ENCODE data around the gene COL25A1. TPM values are rescaled to one million over a fixed set of nuclear protein-coding genes. Genes with fewer than 3 reads are reported as not detected.

COL25A1 gene
- total RNA-seq, 1 donor from 2014 or later, result 2.5 TPM

DNA sequence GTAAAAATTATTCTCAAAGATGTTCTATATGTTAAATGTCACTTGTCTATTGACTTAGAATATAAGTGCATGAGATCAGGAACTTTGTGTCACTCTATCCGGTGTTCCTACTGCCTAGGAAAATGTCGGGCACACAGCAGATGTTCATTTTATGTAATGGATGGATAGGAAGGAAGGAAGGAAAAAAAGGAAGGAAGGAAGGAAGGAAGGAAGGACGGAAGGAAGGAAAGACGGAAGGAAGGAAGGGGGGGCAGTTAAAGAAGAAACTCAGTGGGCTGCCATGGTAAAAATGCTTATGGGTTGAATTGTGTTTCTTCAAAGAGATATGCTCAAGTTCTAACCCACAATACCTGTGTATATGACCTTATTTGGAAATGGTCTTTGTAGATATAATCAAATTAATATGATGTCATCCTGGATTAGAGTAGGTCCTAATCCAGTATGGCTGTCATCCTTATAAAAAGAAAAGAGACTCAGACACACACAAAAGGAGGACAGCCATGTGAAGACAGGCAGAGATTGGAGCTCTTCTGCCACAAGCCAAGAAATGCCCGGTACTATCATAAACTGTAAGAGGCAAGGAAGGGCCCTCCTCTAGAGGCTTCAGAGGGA lies 86.3 kb downstream of the COL25A1 start:
- ATAC-seq (no peak), DNase-seq (ENCODE audit: low spot score) (no peak)

DNA sequence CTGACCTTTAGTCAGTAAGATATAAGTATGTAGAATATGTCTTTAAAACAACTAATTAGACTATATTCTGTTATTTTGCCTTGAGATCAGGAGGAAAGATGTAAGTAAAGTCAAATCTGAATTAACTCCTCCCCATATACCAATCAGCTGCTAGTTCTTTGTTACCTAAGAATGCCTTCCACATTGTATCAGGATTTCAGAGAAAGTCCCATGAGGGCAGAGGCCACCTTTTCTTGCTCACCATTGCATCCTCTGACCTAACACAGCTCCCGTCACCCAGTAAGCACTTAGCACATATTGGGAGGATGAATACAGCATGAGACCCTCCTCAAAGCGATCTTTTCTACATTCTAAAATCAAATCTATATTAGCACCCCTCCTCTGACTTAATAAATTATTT lies 87.0 kb downstream of the COL25A1 start:
- no peak for ATAC-seq
- no peak for DNase-seq (ENCODE audit: low spot score)

GRCh38 chr4:109214622-109215301 lies 87.7 kb downstream of the COL25A1 start:
- ATAC-seq (no peak), DNase-seq (ENCODE audit: low spot score) (no peak)

DNA sequence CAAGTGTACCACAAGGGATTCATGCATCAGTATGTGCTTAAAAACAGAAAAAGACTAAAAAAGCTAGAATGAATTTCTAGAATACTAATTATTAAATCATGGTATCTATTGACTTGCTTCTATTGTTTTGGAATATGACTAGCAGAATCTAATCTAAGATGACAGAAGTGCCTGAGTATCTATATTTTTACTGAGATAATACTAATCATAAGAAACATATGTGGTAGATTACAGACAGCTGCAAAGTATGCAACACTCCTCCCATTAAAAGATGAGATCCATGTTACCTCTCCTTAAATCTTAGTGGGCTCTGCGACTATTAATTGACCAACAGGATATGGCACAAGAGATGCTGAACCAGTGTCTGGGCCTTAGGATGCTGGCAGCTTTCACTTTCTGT lies 89.4 kb downstream of the COL25A1 start:
- DNase-seq (ENCODE audit: low spot score), result no peak
- no peak for ATAC-seq

GRCh38 chr4:109211671-109212070 lies 90.8 kb downstream of the COL25A1 start:
- DNase-seq (ENCODE audit: low spot score) (no peak), ATAC-seq (no peak)

- no peak for DNase-seq (ENCODE audit: low spot score)
Observed at GRCh38 chr4:109209647-109210046, 92.8 kb downstream of the COL25A1 start.

DNA sequence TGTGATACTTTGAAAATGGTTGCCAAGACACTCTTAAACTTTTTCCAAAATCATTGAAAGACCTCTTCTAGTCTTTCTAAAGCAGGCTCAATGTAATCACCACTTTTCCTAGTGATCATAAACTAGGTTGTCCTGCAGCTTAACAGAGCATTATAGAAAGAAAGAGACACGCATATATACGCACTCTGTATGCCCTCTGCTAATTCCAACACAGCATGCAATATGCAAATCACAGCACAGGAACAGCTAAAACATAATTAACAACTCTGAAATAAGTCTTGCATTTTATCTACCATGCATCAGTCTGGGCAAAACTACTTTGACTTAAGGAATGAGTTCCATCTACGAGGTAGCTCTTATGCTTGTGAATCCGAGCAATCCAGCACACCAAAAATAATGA lies 94.6 kb downstream of the COL25A1 start:
- no peak for DNase-seq (ENCODE audit: low spot score)
- no peak for ATAC-seq

More at GRCh38 chr4:109209647-109210046, 92.8 kb downstream of the COL25A1 start:
- no peak for ATAC-seq

GRCh38 chr4:109207061-109207460 lies 95.4 kb downstream of the COL25A1 start:
- no peak for ATAC-seq

GRCh38 chr4:109206620-109207019 lies 95.8 kb downstream of the COL25A1 start:
- no peak for ATAC-seq
- no peak for DNase-seq (ENCODE audit: low spot score)

More at GRCh38 chr4:109207061-109207460, 95.4 kb downstream of the COL25A1 start:
- DNase-seq (ENCODE audit: low spot score), result no peak

DNA sequence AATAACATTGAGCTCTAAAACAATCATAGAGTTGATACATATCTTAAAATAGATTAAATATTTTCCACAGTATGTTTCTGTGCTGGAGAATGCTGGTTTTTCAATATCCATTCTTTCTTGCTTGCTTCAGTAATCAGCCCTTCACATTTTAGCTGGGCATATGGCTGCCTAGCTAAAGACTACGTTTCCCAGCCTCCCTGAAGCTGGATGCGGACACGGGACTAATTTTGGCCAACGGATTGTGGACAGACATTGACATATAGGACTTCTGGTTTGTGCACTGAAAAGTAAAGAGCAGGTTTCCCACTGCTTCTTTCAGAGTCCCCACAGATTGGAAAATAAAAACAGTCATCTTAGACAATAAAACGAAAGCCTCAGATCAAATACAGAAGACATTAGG lies 97.3 kb downstream of the COL25A1 start:
- DNase-seq (ENCODE audit: low spot score) (no peak), ATAC-seq (no peak)

GRCh38 chr4:109199585-109199984 lies 102.9 kb downstream of the COL25A1 start:
- DNase-seq (ENCODE audit: low spot score), result no peak
- no peak for ATAC-seq

GRCh38 chr4:109195646-109196045 lies 106.8 kb downstream of the COL25A1 start:
- no peak for DNase-seq (ENCODE audit: low spot score)
- no peak for ATAC-seq

DNA sequence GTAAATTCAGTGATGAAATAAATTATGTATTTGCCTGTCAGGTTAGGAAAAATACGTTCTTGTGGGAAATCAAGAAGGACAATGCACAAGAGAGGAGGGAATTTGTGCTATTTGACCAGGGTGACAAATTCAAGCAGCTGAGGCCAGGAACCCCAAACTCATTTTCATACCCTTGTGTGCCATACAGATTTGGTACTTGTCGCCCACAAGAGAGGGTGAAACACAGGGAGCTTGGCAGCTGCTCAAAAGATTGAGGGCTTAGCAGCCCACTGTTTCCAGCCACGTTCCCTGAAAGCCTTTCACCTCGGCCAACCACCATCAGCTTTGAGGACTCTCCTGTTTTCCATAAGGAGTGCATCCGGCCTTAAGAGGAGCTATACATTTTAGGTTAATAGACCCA lies 111.2 kb downstream of the COL25A1 start:
- DNase-seq (ENCODE audit: low spot score), result no peak
- ATAC-seq, result no peak

- DNase-seq (ENCODE audit: low spot score), result no peak
- ATAC-seq, result no peak
Observed at GRCh38 chr4:109186458-109186945, 116.0 kb downstream of the COL25A1 start.

- ATAC-seq, result no peak
- DNase-seq (ENCODE audit: low spot score), result no peak
Observed at GRCh38 chr4:109185951-109186350, 116.5 kb downstream of the COL25A1 start.

DNA sequence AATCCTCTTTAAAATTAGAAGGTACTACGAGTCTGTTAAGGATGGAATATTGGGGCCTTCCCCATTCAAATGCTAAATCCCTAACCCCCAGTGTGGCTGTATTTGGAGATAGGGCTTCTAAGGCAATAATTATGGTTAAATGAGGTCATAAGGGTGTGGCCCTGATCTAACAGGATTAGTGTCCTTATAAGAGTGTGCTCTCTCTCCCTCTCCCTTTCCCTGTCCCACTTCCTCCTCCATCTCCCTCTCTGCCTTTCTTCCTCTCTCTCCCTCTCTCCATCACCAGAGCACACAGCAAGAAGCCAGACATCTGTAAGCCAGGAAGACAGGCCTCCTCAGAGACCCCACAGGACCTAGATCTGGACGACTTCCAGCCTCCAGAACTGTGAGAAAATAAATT lies 116.9 kb downstream of the COL25A1 start:
- no peak for DNase-seq (ENCODE audit: low spot score)
- no peak for ATAC-seq

DNA sequence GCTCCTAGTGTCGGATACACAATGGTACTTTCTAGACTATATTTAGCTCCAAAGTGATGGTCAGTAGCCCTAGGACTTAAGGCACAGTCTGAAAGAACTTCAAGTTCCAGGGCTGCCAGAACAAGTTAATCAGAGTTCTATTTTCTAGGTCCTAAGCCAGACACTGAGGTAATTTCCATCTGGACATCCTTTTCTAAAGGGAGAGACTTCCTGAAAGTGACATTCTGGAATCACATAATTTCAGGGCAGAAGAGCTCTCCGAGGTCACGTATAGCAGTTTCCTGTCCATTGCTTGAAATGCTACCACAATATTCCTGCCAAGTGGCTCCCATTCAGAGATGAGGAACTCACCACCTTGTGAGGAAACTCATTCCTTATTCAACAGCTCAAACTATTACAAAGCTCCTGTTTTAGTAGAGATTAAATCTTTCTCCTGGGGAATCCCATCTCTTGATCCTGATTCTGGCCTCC lies 117.9 kb downstream of the COL25A1 start:
- DNase-seq (ENCODE audit: low spot score), result no peak
- peak; percentile 46 for ATAC-seq

DNA sequence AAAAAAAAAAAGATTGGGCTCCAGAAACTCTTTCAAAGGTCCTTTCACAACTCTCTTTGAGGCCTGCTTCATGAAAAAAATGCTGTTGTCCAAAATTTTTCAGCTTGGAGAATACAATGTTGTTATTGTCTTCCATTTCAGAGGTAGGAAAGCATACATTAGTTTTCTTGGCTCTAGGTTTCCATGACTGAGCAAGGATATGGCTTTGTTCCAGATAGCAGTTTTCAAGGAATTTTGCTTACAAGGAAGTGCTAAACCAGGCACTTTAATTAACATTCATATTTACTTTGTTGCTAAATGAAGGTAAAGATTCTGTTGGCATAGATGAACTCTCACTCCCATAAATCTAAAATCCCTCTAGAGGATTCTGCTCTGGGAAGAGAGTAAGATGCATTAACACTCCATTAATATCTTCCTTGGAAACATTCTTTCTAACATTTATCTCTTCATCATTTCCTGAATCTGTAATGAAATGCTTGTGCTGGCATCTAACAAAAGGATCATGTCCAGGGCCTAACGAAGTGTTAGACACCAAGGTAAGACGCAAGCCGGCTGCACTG lies 118.4 kb downstream of the COL25A1 start:
- no peak for DNase-seq (ENCODE audit: low spot score)
- no peak for ATAC-seq

DNA sequence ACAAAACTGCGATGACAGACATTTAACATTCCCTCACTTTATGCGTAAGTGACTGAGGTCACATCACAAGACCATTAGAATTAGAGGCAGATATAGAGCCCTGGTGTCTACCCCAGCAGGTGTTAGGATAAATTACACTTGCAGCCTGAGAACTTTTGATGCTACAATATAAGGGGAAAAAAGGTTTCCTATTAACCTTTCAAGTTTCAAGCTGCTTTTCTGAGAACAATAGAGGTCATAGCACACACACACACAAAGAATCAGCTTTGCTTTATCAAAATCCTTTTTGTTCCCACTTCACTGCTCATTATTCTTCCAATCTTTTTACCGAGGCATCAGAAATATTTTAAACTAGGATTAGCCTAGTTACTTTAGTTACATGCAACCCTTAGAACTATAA lies 119.8 kb downstream of the COL25A1 start:
- DNase-seq (ENCODE audit: low spot score), result no peak
- no peak for ATAC-seq

DNA sequence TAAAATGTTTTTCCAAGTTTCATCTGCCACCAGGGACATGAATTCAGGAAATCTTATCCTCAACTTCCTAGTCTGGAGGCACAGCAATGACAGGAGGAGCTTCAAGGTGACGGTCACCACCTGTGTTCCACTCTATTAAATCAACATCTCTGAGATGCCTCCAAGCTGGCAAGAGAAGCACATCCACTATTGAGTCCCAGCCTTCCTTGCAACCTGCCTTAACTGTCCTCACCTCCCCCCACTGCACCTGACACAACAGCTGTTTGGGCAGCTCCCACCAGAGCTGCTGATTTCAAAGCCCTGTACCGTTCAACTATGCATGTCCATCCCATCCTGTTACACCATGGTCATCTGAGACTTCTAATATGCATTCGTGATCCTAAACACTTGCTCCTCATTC lies 123.4 kb downstream of the COL25A1 start:
- no peak for ATAC-seq
- no peak for DNase-seq (ENCODE audit: low spot score)

DNA sequence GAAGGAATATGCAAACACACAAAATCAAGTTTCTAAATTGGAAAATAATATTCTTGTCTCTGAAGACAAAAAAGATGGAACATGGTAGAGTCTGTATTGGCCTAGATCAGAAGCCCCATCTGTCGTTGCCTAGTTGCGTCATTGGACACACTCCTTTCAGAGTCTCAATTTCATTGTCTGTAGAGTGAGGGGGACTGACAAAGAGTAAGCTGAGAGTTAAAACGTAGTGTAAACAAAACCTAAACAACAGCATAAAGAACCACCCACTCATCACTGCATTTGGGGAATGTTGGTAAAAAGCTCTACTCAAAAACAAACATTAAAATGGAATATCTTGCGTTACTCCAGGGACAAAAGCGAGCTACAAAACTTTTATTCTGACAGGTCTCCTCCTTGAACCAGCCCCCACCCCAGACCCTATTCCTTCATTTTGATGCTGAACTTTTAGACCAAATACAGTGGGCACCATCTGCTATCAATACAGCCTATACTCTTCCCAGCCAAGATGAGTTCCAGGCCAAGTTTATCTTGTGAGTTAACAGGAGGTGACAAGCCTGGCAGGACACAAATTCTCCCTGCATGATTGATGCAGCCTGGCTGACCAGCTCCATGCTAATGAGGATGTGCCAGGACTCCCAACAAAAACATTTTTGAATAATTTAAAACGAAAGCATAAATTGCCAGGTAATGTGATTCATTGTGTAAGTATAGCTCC lies 125.2 kb downstream of the COL25A1 start:
- ATAC-seq, result no peak
- no peak for DNase-seq (ENCODE audit: low spot score)

Data from left lobe of liver (tissue), 2 donors.